Measurements from ENCODE around the gene MNAT1. TPM values are rescaled to one million over a fixed set of nuclear protein-coding genes. Genes with fewer than 3 reads are reported as not detected.

MNAT1 gene
- polyA plus RNA-seq, 1 donor from 2014 or later = 104 TPM

DNA sequence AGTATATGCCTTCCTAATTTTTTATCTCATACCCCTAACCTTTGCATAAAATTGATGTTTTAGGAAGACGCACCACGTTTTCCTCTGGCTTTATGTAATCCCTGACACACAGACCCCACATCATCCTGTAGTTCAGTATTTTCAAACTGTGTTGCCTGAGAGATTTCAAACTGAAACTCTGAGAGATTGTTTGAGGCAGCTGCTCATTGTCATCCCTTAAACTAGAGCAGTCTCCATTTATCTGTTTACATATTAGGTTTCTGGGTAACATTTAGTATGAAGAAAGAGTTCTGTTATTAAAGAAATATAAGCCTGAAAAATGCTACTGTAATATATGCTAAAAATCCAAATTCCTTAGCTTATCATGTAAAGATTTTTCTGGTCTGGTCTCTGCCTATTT, 24.3 kb downstream of the MNAT1 start:
- Histone ChIP-seq H3K4me2 (ENCODE audit: low read length) (no peak overlapping the region), H4K20me1 (ENCODE audit: insufficient read depth) (no peaks in the 10 kb centered on the region), H3K27ac (ENCODE audit: low read length) (no peak overlapping the region), H3K36me3 (ENCODE audit: insufficient read depth, low read length) (no peaks in the 10 kb centered on the region), H2AFZ (ENCODE audit: low read depth, low read length) (no peak overlapping the region), H3K4me3 (ENCODE audit: low read length) (no peak overlapping the region), H3F3A (ENCODE audit: insufficient read depth, low read length, poor library complexity, severe bottlenecking) (no peaks in the 10 kb centered on the region), H3K27me3 (ENCODE audit: insufficient read depth, low read depth, low read length) (no peaks in the 10 kb centered on the region), H3K9me3 (ENCODE audit: low read length) (no peaks in the 10 kb centered on the region), H3K9me2 (ENCODE audit: insufficient read depth, low read length) (no peaks in the 10 kb centered on the region), H3K9ac (ENCODE audit: low read length) (no peak overlapping the region), H3K79me2 (replicated peaks; ENCODE audit: insufficient read depth, low read length) (peaks cover 14% of the 10 kb centered on the region)
- TF ChIP-seq POLR2AphosphoS5 (IDR thresholded peaks at IDR 0.05) (no peak), EP300 (conservative IDR thresholded peaks at IDR 0.05; ENCODE audit: poor library complexity, severe bottlenecking) (no peak), RAD21 (conservative IDR thresholded peaks at IDR 0.05) (no peak), EZH2 (IDR thresholded peaks at IDR 0.05; ENCODE audit: borderline replicate concordance, insufficient read depth, low read length, poor library complexity, severe bottlenecking) (no peak), TAF1 (IDR thresholded peaks at IDR 0.05; ENCODE audit: low read depth) (no peak), MXI1 (conservative IDR thresholded peaks at IDR 0.05; ENCODE audit: poor library complexity, severe bottlenecking) (no peak), SMC3 (conservative IDR thresholded peaks at IDR 0.05; ENCODE audit: poor library complexity) (no peak)
- TF ChIP-seq, protein P1, sequence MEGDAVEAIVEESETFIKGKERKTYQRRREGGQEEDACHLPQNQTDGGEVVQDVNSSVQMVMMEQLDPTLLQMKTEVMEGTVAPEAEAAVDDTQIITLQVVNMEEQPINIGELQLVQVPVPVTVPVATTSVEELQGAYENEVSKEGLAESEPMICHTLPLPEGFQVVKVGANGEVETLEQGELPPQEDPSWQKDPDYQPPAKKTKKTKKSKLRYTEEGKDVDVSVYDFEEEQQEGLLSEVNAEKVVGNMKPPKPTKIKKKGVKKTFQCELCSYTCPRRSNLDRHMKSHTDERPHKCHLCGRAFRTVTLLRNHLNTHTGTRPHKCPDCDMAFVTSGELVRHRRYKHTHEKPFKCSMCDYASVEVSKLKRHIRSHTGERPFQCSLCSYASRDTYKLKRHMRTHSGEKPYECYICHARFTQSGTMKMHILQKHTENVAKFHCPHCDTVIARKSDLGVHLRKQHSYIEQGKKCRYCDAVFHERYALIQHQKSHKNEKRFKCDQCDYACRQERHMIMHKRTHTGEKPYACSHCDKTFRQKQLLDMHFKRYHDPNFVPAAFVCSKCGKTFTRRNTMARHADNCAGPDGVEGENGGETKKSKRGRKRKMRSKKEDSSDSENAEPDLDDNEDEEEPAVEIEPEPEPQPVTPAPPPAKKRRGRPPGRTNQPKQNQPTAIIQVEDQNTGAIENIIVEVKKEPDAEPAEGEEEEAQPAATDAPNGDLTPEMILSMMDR (IDR thresholded peaks at IDR 0.05; ENCODE audit: poor library complexity, severe bottlenecking) = no peak
- TF ChIP-seq, protein P2, sequence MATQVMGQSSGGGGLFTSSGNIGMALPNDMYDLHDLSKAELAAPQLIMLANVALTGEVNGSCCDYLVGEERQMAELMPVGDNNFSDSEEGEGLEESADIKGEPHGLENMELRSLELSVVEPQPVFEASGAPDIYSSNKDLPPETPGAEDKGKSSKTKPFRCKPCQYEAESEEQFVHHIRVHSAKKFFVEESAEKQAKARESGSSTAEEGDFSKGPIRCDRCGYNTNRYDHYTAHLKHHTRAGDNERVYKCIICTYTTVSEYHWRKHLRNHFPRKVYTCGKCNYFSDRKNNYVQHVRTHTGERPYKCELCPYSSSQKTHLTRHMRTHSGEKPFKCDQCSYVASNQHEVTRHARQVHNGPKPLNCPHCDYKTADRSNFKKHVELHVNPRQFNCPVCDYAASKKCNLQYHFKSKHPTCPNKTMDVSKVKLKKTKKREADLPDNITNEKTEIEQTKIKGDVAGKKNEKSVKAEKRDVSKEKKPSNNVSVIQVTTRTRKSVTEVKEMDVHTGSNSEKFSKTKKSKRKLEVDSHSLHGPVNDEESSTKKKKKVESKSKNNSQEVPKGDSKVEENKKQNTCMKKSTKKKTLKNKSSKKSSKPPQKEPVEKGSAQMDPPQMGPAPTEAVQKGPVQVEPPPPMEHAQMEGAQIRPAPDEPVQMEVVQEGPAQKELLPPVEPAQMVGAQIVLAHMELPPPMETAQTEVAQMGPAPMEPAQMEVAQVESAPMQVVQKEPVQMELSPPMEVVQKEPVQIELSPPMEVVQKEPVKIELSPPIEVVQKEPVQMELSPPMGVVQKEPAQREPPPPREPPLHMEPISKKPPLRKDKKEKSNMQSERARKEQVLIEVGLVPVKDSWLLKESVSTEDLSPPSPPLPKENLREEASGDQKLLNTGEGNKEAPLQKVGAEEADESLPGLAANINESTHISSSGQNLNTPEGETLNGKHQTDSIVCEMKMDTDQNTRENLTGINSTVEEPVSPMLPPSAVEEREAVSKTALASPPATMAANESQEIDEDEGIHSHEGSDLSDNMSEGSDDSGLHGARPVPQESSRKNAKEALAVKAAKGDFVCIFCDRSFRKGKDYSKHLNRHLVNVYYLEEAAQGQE (IDR thresholded peaks at IDR 0.05; ENCODE audit: borderline replicate concordance) = no peak

DNA sequence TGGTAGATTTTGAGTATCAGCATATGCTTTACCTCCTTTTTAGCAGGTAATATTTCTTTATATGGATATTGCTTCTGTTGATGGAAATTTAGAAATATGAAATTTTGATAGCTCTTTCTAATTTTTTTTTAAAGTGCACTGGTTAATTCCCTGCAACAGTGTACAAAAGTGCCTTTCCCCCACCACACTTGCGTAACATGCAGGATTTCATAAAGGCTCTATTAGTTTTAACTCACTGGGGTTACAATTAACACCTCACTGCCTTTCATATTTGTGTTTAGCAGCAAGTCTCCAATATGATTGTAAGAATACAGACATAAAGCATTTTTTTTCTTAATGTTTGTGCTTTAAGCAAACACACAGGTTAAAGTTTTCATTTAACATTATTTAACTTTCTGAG, 25.6 kb downstream of the MNAT1 start:
- H3F3A ChIP-seq (ENCODE audit: insufficient read depth, low read length, poor library complexity, severe bottlenecking) = no peaks in the 10 kb centered on the region
- no peaks in the 10 kb centered on the region for H3K36me3 ChIP-seq (ENCODE audit: insufficient read depth, low read length)
- no peaks in the 10 kb centered on the region for H3K9me3 ChIP-seq (ENCODE audit: low read length)
- H4K20me1 ChIP-seq (ENCODE audit: insufficient read depth) = no peaks in the 10 kb centered on the region
- H3K4me2 ChIP-seq (ENCODE audit: low read length) = no peak overlapping the region
- H3K9ac ChIP-seq (ENCODE audit: low read length) = no peak overlapping the region
- peaks cover 13% of the 10 kb centered on the region for H3K79me2 ChIP-seq (replicated peaks; ENCODE audit: insufficient read depth, low read length)
- TF ChIP-seq EP300 (conservative IDR thresholded peaks at IDR 0.05; ENCODE audit: poor library complexity, severe bottlenecking) (no peak), SMC3 (conservative IDR thresholded peaks at IDR 0.05; ENCODE audit: poor library complexity) (no peak), TAF1 (IDR thresholded peaks at IDR 0.05; ENCODE audit: low read depth) (no peak), EZH2 (IDR thresholded peaks at IDR 0.05; ENCODE audit: borderline replicate concordance, insufficient read depth, low read length, poor library complexity, severe bottlenecking) (no peak), MXI1 (conservative IDR thresholded peaks at IDR 0.05; ENCODE audit: poor library complexity, severe bottlenecking) (no peak), RAD21 (conservative IDR thresholded peaks at IDR 0.05) (no peak), POLR2AphosphoS5 (IDR thresholded peaks at IDR 0.05) (no peak)
- TF ChIP-seq, protein P2 (IDR thresholded peaks at IDR 0.05; ENCODE audit: borderline replicate concordance) = no peak
- TF ChIP-seq, protein P1 (IDR thresholded peaks at IDR 0.05; ENCODE audit: poor library complexity, severe bottlenecking) = no peak
- H3K4me3 ChIP-seq (ENCODE audit: low read length) = no peak overlapping the region
- H3K27me3 ChIP-seq (ENCODE audit: insufficient read depth, low read depth, low read length) = no peaks in the 10 kb centered on the region
- H3K9me2 ChIP-seq (ENCODE audit: insufficient read depth, low read length) = no peaks in the 10 kb centered on the region
- H3K27ac ChIP-seq (ENCODE audit: low read length) = no peak overlapping the region
- no peak overlapping the region for H2AFZ ChIP-seq (ENCODE audit: low read depth, low read length)
